Right hindlimb (tissue), 1 donor: Measurements from ENCODE around the gene NRAS.

Experiments
- DNase-seq: peaks from one replicate; pipeline ENCODE4 v3.0.0-alpha.2; 2018

The NRAS gene

DNA sequence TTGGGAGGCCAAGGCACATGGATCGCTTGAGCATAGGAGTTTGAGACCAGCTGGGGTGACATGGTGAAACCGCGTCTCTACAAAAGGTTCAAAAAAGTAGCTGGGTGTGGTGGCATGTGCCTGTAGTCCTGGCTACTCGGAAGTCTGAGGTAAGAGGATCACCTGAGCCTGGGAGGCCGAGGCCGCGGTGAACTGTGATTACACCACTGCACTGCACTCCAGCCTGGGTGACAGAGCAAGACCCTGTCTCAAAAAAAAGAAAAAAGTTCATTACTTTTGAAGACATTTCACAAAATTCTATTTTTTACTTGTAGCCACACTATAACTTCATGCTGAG is 44.7 kb downstream of the NRAS start:
- DNase-seq = no peak

DNA sequence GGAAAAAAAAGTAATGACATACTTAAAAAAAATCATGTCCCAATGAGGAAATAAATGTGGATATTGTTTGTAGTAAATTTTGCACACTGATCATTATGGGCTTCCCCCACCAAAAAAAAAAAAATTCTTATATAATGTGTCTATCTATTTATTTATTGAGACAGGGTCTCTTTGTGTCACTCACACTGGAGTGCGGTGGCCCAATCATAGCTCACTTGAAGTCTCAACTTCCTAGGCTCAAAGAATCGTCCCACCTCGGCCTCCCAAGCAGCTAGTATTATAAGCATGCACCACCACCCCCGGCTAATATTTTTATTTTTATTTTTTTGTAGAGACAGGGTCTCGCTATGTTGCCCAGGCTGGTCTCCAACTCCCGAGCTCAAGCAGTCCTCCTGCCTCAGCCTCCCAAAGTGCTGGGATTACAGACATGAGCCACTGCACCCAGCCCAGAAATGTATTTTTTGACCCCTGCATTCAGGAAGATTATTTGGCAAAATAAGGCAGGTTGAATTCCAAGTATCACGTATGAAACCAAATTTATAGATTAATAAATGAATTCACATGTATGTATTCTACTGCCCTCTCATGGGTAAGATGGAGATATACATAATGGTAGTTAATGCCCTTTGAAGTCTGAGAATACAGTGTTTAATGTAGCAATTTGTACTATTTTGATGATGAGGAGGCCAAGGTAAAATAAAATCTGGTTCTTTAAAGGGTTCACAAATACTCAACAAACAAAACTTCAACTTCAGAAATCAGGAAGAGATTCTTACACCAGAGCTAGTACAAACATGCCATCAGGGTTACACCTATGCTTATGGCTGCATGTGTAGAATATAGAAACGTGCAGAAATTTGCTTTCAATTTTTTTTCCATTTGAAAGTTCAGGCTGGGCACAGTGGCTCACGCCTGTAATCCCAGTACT is 45.3 kb downstream of the NRAS start:
- no peak for DNase-seq

DNA sequence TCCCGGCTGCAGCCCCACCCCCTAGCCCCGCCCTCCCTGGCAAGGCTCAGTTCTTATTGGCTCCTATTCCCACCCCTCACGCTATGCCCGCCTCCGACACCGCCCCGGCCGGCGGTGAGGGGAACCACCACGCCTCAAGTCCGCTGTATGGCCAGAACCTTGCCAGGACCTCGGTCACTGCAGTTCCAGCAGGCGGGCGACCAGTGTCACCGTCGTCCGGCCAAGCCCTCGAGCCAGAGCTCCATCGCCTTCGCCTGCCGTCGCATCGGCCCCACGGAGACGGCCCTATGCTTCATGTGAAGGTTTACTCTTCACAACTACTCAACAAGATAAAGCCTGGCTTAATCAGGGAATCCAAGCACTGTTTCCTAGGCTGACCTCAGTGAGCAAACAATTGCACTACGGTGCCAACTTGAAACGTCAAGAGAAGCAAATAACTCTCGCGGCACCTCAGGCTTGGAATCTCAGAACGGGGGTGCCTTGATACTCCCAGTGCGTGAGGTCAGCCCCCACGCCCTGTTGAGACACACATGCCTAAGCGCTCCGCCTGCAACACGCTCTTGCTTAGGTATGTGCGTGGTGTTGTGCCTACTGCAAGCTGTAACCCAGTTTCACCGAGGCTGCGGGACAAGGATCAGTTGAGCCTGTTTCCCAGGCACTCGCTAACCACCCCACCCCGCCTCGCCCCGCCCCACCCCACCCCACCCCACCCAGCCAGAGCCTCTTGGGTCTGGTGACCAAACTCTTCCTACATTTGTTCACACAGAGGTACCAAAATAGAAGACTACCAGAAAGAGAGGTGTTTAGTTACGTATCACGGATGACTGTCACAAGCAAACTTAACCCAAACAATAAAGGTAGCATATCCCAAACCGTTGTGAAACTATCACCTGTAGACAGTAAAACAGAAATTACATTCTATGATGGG is 46.2 kb downstream of the NRAS start:
- peak; percentile 96 for DNase-seq

DNA sequence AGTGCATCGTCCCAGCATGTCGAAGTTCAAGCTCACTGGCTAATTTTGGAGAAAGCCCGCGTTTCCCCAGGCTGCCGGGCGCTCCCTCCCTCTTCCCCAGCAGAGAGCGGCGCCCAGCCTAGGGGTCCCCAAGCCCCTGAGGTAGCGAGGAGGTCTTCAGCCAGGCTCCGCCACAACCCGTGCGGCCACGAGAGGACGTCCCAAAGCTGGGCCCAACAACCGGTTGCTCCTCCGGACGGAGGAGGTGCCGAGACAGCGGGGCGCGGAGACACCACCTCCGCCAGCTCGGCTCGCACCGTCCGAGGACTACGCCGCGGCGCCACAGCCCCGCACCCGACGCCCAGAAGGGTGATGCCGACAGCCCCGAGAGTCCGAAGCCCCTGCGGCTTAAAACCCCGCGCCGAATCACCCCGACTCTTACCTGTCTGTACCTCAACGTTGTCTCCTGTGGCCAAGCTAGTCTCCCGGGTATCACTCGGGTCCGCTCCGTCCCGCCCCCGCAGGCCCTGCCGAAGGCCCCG is 46.9 kb downstream of the NRAS start, which contains the start of gene DENND2C:
DENND2C (minus strand) TSS at position 488 of the 521 bp plus-strand sequence. CDS start 44,065 bp downstream, outside the sequence.
- DNase-seq = no peak

DNA sequence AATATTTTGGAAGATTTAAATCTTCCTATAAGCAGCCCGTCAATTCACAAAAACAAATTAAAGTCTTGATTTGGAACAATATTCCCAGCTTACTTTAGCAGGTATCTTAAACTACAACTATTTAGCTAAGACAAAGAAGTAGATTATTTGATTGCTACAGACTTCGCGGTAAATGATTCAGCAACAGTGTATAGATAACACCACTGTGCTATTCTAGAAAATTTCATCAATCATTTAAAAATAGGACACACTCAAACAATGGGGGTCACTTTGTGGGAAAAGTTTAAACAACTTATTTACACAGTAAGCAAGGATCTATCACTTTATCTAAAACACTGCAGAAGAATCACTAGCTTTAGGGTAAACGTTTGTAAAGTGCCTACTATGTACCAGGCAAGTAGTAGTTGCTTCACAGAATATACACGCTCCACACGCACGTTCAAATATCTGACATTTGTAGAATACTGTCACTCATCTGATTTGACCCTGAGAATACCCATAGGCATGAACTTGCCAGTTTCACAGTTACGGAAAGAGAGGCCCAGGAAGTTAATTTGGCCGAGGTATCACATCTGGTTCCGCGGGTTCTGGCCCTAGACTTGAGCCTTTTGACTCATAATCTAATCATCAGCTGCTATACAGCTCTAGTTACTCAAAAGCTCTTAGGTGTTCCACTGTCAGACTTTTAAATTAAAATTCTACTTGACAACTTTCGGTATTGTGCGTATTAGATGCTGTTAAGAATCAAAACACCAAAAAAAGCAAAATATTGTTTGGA is 47.6 kb downstream of the NRAS start:
- DNase-seq = no peak

DNA sequence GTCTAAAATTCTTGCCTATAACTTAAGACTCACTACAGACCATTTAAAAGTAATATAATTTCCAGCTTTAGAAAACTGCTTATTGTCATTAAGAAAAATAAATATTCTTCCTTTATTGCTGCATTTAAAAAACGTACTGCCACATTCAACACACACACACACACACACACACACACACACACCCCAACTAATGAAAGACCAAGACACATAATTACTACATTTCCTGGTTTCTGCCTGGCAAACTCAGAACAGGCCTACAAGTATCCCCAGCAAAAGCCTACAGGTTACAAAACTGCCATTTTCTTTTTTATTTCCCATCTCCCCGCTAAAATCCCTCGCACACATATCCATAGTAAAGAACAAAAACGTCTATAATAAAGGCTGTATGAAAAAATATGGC is 48.2 kb downstream of the NRAS start:
- no peak for DNase-seq

DNA sequence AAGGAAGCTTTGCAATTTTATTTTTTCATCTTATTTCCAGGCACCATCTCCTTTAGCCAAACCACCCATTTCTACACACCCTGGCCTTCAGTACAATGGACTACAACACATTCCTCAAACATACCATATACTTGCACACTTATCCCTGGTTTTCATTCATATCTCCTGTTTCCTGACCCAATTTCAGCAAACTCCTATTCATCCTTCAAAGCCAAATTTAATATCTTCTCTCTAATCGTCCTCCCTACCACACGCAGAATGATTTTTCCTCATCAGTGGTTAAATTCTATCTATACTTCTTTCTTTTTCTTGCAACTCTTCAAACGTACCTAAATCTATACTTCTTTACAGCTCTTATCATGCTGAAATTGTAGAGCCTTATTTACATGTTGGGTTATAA is 49.6 kb downstream of the NRAS start:
- no peak for DNase-seq

DNA sequence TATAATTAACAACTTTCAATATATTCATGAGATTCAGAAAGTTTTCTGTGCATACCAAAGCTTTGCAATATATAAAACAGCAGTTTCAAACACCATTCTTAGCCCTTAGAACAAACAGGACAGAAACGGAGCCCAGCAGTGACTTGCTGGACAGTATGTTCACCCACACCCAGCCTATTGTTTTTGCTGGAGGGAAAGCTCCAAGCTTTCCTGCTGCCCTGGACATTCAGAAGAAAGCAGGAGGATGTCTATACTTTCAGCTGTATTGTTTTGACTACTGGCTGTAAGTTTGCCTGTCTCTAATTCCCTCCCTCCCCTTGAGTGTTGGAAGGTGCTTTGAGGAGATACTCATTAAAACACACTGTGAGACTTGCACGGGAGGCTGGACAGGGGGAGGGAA is 56.3 kb downstream of the NRAS start:
- DNase-seq = no peak
